Peyer's patch (tissue), 4 donors: Measurements from ENCODE around the gene RFPL4A.
"Not testable (repeated sequence)": the region's sequence is repeated elsewhere in the genome, so short reads cannot be mapped to it uniquely, and the experiment has no call there.

Source experiments
- POLR2A ChIP-seq, 2 donors: fragments of 450-650 bp; IDR thresholded peaks; one replicate each; pipeline ENCODE4 v1.5.1; 2017; ENCODE audit warnings: antibody characterized with exemption in 2 of 2, mild to moderate bottlenecking in 2 of 2, moderate library complexity in 2 of 2
- TF ChIP-seq, protein P1 (sequence below), 6 experiments: fragments of 450-650 bp in 4 of 6; fragments of 200-600 bp in 2 of 6; sonication (generic) in 1 of 6; IDR thresholded peaks; one replicate each; pipeline ENCODE4 v1.5.1; 2017 to 2019; ENCODE audit warnings: antibody characterized with exemption in 6 of 6, mild to moderate bottlenecking in 3 of 6, moderate library complexity in 1 of 6

DNA sequence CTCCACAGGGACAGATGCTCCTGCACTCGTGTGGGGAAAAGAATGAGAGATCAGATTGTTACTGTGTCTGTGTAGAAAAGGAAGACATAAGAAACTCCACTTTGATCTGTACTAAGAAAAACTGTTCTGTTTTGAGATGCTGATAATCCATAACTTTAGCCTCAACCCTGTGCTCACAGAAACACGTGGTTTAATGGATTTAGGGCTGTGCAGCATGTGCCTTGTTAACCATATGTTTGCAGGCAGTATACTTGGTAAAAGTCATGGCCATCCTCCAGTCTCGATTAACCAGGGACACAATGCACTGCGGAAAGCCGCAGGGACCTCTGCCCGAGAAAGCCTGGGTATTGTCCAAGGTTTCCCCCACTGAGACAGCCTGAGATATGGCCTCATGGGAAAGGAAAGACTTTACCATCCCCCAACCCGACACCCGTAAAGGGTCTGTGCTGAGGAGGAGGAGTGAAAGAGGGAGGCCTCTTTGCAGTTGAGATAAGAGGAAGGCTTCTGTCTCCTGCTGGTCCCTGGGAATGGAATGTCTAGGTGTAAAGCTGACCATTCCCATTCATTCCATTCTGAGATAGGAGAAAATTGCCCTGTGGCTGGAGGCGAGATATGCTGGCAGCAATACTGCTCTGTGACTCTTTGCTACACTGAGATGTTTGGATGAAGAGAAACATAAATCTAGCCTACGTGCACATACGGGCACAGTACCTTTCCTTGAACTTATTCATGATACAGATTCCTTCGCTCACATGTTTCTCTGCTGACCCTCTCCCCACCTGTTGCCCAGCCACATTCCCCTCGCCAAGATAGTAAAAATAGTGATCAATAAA is 40.8 kb upstream of the RFPL4A start:
- not testable (repeated sequence) for TF ChIP-seq POLR2A (IDR thresholded peaks at IDR 0.05)
- TF ChIP-seq, protein P1, sequence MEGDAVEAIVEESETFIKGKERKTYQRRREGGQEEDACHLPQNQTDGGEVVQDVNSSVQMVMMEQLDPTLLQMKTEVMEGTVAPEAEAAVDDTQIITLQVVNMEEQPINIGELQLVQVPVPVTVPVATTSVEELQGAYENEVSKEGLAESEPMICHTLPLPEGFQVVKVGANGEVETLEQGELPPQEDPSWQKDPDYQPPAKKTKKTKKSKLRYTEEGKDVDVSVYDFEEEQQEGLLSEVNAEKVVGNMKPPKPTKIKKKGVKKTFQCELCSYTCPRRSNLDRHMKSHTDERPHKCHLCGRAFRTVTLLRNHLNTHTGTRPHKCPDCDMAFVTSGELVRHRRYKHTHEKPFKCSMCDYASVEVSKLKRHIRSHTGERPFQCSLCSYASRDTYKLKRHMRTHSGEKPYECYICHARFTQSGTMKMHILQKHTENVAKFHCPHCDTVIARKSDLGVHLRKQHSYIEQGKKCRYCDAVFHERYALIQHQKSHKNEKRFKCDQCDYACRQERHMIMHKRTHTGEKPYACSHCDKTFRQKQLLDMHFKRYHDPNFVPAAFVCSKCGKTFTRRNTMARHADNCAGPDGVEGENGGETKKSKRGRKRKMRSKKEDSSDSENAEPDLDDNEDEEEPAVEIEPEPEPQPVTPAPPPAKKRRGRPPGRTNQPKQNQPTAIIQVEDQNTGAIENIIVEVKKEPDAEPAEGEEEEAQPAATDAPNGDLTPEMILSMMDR (IDR thresholded peaks at IDR 0.05) = not testable (repeated sequence)
